HG02763 (cell line): ENCODE results near the gene LRP4.
A peak's percentile ranks its signal among the peaks of the same experiment; 100 is the strongest.
"Not testable (repeated sequence)": the region's sequence is repeated elsewhere in the genome, so short reads cannot be mapped to it uniquely, and the experiment has no call there.

ENCODE experiments used
- ATAC-seq: cut with Tn5 transposase; IDR thresholded peaks from one replicate; pipeline ENCODE4 v1.9.1; 2021; ENCODE audit warnings: mild to moderate bottlenecking, moderate library complexity; ENCODE audit not compliant: unreplicated experiment

The LRP4 gene, protein sequence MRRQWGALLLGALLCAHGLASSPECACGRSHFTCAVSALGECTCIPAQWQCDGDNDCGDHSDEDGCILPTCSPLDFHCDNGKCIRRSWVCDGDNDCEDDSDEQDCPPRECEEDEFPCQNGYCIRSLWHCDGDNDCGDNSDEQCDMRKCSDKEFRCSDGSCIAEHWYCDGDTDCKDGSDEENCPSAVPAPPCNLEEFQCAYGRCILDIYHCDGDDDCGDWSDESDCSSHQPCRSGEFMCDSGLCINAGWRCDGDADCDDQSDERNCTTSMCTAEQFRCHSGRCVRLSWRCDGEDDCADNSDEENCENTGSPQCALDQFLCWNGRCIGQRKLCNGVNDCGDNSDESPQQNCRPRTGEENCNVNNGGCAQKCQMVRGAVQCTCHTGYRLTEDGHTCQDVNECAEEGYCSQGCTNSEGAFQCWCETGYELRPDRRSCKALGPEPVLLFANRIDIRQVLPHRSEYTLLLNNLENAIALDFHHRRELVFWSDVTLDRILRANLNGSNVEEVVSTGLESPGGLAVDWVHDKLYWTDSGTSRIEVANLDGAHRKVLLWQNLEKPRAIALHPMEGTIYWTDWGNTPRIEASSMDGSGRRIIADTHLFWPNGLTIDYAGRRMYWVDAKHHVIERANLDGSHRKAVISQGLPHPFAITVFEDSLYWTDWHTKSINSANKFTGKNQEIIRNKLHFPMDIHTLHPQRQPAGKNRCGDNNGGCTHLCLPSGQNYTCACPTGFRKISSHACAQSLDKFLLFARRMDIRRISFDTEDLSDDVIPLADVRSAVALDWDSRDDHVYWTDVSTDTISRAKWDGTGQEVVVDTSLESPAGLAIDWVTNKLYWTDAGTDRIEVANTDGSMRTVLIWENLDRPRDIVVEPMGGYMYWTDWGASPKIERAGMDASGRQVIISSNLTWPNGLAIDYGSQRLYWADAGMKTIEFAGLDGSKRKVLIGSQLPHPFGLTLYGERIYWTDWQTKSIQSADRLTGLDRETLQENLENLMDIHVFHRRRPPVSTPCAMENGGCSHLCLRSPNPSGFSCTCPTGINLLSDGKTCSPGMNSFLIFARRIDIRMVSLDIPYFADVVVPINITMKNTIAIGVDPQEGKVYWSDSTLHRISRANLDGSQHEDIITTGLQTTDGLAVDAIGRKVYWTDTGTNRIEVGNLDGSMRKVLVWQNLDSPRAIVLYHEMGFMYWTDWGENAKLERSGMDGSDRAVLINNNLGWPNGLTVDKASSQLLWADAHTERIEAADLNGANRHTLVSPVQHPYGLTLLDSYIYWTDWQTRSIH (N-terminal part only)

DNA sequence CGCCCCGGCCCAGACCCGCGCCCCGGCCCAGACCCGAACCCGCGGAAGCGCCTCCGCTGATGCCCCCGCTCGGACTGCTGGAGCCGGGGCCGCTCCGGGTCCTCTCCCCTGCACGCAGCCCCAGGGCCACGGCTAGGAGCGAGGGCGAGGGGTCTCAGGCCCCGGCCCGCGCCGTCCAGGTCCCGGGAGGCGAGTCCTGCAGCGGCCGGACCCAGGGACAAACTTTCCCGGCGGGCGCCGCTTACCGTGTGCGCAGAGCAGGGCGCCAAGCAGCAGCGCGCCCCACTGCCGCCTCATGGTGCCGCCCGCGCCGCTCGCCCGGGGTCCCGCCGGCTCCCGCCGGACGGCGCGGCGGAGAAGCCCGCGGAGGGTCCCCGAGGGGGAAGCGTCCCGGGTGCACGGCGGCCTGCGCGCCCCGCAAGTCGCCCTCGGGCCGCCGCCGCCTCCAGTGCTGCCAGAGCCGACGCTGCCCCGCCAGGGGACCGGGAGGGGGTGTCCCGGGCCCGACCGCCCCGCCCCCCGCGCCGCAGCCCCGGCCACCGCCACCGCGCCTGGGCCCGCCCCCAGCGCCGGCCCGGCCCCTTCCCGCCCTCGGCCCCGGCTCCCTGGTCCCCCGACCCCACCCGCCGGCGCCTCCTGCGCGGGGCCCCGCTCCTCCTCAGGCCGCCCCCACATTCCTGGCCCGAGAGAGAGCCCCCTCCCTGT, at the start of gene LRP4:
Gene LRP4, minus strand, starts transcription at position 468 of the 705 bp plus-strand sequence. Its CDS starts 171 bp downstream, at position 297.
- no peak for ATAC-seq

DNA sequence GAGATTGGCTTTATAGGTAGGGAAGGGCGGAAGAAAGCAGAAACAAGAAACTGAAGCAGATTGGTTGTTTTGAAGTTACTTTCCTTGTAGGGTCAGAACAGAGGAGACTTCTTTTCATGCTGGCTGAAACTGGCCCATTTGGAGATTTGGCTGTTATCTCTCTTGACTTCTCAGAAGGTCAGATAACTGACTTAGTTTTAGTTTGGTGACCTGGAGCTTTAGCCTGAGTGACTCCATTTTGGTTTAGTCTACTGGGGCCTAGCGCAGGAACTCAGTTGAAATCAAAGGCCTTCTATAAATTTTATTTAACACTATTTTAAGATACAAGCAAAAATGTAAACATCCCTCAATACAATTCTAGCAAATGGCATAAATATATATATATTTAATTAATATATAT, 49.6 kb upstream of the LRP4 start:
- ATAC-seq = no peak

DNA sequence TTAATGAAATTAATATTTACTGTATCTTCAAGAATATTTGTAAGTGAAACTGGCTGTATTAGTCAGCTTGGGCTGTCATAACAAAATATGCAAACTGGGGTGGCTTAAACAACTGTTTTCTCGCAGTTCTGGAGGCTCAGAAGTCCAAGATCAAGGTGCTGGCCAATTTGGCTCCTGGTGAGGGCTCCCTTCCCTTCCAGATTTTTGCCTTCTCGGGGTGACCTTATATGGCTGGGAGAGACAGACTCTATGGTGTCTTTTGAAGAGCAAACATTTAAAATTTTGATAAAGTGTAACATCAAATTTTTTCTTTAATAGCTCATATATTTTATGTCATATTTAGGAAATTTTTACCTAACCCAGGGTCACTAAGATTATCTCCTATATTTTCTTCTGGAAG, 48.4 kb upstream of the LRP4 start:
- no peak for ATAC-seq

DNA sequence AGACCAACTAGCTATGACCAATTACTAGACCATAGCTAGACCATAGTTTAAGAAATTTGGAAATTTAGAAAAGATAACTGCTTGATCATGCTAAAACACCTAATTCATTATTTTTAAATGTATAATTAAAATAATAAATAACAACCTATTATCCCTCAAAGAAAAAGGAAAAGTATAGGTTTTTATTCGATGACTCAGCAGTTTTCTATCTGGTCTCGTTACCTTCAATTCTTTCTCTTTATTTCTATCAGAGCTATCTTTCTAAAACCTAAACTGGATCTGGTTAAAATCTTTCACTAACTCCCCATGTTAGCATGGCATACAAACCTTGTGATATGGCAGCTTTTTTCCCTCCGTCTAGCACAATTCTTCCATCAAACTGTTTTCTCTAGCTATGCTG, 45.5 kb upstream of the LRP4 start:
- ATAC-seq = no peak

DNA sequence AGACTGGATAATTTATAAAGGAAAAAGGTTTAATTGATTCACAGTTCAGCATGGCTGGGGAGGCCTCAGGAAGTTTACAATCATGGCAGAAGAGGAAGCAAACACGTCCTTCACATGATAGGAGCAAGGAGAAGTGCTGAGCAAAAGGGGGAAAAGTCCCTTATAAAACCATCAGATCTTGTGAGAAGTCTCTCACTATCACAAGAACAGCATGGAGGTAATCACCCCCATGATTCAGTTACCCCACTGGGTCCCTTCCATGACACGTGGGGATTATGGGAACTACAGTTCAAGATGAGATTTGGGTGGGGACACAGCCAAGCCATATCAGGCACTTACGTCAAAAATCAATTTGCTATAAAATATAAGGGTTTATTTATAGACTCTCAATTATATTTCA, 43.5 kb upstream of the LRP4 start:
- not testable (repeated sequence) for ATAC-seq

DNA sequence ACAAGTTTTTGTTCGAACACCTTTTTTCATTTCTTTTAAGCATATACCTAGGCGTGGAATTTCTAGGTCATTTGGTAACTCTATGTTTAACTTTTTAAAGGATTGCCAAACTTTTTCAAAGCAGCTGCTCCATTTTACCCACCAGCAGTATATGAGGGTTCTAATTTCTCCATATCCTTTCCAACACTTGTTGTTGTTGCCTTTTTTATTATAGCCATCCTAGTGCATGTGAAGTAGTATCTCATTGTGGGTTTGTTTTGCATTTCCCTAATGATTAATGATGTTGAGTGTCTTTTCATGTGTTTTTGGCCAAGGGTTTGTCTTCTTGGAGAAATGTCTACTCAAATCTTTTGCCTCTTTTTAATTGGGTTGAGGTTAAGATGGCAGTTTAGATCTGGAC, 42.7 kb upstream of the LRP4 start:
- no peak for ATAC-seq

DNA sequence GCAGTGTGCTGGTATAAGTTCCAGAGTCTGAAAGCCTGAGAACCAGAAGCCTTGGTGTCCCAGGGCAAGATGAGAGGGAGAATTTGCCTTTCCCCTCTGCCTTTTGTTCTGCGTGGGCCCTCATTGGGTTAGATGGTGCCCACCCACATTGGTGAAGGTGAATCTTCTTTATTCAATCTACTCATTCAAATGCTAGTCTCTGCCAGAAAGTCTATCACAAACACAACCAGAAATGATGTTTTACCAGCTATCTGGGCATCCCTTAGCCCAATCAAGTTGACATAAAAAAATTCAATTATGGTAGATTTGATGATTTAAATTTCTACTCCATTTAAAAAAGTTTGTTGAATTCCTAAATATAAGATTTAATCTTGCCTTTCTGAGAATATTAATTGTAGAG, 40.4 kb upstream of the LRP4 start:
- no peak for ATAC-seq

DNA sequence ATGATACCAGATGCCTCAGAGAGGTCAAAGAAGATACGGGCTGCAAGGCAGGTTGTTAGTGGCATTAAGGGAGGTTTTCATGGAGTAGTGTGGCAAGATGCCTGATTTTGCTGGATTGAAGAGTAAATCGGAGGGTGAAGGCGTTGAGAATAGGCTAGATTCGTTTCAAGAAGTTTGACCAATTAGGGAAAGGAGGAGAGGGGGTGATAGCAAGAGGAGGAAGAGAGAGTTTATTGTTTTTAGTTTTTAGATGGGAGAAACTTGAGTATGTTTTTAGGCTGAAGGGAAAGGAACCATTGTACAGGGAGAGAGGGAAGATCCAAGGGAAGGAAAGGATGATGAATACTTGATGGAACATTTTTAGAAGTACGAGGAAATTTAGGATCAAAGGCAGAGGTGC, 34.7 kb upstream of the LRP4 start:
- no peak for ATAC-seq

DNA sequence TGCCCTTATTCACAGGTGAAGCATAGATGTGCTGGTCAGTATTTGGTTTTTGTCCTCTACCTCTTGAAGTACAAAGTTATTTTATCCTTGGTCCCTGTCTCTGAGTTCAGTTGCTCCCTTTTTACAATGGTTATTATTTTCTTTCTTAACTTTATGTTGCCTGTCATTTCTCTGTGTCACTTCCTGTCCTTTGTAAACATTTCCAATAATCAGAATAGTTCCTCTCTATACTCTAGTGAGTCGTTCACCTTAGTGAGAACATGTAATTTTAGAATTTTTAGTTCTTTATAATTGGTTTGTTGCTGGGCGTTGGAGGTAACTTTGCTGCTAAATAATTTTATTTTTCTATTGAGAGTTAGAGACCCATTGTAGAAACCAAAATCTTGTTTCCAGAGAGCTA, 34.2 kb upstream of the LRP4 start:
- no peak for ATAC-seq

DNA sequence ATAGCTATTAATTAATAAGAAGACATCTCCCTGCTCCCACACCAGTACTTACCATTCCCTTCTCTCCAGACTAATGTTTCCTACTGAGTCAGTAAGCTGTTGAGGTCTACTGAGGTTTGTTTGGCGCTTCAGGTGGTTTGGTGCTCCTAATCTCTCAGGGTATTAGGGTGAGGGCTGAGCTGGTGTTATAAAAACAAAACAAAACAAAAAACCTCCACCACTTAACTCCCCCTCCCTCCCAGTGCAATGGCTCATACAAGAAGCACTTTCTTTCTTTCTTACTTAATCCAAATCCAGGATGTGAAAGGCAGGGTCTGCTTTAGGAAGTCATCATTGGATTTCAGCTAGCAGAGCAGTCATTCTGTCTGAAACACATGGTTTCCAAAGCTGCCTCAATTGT, 33.5 kb upstream of the LRP4 start:
- ATAC-seq = no peak

DNA sequence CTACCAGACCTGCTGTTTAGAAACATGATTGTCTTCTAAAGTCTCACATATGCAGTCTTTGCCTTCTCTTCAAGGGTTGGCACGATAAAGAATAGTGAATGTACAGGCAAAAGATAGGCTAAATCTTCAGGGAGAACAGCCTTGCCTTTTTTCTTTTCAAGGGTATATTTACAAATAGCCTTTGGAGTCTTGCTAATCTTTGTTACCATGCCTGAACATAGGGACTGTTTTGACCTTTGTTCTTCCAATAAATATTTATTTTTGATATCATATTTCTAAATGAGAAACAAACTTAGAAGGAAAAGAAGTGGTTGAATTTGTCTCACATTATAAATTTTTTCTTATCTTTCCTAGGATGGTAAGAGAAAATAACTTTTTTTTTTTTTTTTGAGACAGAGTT, 30.9 kb upstream of the LRP4 start:
- ATAC-seq = no peak

DNA sequence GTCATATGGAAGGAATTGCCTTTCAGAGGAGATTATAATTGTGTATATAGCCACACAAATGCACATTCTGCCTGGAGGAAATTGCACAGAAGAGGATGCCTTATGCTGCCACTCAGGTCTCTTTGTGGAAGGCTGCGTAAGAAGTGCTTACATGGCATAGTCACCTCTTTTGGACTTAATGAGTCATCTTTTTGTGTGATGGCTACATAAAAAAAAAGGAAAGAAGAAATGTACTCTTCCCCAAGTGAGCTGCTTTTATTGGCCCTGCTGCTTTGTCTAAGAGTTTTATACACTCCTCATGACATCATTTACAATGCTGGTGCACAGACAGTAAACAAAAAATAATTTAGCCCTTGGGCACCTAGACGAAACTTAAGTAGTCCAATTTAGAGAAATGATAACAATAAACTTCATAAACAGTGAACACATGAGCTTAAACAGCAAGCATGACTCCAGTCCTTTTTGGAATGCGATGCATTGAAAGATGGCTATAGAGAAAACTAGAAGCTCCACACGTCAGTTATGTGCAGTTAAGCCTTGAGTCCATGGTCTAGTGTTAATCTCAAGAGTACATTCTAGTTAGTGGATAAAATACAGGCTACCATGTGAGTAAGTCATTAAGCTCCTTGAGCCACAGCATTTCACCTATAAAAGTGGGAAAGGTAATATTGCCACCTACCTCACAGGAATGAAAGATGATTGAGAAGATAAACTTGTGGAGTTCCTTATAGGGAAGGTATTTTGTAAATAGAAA, 30.2 kb upstream of the LRP4 start:
- no peak for ATAC-seq

DNA sequence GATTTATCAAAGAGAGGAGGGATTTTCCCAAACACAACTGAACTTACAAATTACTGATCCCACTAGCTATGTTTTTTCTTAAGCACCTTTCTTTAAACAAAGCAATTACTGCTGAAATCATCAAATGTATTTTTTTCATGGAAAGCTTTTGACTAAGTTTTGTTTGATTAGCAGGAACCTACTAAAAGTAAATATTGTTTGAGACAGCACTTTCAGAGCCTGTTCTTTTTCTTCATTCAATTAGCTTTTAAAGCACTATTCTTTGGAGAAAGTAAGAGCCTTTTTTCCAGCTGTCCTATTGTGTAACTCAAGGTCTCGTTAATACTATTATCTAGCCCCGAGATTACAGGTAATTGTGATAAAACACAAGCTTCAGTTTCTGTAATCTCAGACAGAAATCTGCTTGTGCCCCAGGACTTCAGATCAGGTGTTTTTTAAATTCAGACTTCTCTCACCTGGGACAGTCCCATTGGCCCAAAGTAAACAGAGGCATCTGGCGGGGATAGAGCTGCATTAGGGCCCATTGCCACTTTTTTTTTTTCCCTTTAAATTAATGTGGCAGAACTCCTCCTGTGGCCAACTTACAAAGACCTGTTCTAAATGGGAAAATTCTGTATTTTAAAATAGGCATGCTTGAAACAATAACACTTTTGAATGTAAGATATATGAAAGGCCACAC, 29.2 kb upstream of the LRP4 start:
- ATAC-seq = no peak

DNA sequence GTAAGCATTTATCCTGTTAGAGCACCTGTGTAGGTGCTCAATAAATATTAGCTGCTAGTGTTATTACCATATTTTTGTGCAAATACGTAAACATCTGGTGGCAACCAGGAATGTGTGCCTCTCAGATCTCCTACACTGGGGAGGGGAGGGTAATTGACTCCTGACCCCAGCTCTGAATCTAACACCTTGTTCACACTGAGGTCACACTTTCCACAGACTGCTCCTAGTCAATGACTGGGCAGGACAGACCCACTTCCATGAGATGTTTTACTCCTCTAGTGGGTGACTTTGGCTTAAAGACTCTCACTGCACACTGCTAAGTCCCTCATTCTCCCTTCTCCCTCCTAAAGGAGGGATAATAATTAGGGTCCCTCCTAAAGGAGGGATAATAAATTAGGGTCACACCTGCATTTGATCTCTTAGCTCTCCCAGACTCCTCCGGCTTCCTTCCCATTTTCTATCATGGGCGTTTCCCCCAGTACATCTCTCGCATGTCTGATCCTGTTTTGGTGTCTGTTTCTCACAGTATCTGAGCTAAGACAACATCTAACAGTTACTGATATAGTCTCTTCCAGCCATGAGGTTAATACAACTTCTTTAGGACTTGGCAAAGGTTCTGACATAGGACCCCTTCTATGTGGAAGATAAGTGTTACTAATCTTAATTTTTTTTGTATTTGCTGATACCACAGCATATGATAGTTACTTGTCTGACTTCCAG, 26.2 kb upstream of the LRP4 start:
- no peak for ATAC-seq

DNA sequence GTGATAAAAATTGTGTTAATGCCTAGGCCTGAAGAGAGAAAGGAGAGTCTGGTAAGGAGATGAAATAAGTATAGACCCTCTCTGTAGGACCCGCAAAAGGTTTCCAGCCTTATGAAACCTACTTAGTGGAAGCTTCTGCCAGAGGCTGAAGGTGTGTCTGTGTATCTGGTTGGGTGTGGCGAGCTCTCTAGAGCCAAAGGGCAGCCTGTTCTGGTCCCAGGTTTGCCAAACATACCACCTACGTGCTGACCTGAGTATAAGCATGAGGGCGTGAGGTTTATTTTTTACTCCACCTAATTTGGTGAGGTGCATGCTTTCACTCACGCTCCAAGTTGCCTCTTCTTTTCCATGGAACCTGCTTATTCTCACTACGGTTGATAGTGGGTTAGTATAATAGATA, 23.8 kb upstream of the LRP4 start:
- ATAC-seq = no peak

DNA sequence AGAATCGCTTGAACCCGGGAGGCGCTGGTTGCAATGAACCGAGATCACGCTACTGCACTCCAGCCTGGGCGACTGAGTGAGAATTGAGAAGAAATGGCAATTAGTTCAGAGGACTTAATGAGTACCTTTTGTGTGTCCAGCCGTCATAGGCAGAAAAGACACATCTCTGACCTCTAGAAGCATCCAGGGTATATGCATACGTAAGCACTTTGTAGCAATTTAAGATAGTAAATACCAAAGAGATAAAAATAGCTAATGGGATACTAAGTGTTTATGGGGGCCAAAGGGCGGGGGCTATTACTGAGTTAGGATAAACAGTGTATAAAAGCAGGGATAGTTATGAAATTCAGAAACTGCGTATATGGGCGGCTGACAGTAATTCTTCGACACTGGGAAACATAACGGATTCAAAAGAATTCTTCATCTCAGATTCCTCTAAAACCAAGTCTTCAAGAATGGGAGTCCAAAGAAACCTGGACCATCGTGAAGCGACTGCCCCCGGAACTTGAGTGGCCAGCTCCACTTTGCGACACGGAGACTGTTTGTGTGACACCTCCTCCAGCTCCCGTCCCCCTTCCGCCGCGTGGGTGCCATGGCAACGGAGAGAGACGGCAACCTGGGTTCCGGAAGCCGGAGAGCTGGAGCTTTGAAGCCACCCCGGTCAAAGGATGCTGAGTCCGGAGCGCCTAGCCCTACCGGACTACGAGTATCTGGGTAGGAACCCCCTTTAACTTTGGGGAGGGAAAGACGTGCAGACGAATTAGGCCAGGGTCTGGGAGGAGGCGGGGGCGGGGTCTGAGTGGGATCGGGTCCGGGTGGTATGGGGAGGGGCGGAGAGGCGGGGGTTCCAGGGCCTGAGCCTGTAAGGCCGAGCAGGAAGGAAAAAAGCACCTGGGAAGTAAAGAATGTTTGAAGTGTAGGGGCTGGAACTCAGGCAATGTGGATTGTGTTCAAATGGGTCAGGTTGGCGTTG, 18.1 kb upstream of the LRP4 start, which contains the start of gene CSTPP1:
Gene CSTPP1, plus strand, starts transcription at position 624 of the 973 bp plus-strand sequence. Its CDS starts 45 bp downstream, at position 669.
- ATAC-seq = peak; percentile 87

DNA sequence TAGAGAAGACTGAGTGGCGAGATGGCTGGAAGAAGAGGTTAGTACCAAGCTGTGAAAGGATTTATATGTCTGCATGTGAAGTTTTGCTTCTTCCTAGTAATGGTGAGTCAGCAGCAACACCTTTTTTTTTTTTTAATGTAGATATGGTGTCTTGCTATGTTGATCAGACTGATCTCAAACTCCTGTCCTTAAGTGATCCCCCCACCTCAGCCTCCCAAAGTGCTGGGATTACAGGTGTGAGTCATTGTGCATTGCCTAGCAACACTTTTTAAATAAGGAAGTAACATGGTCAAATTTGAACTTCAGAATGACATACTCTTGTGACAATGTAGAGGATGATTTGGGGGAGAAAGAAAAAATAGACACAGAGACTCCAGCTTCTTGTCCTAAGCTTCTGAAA, 11.7 kb upstream of the LRP4 start:
- no peak for ATAC-seq
